B cell (primary cell): ENCODE data around the gene WT1. TPM values are rescaled to one million over a fixed set of nuclear protein-coding genes. Genes with fewer than 3 reads are reported as not detected.

Source experiments
- ATAC-seq: fragments of 200-7000 bp; cut with Tn5 transposase; one replicate; pipeline ENCODE4 v1.10.0; 2021; ENCODE audit warnings: low read depth, mild to moderate bottlenecking, moderate number of reproducible peaks, moderate library complexity
- CTCF ChIA-PET: fragments of 350-600 bp; sonication (Branson Sonifier 250); formaldehyde crosslinking; loops from one replicate; lab custom pipeline; 2021; ENCODE audit warnings: antibody characterized with exemption, inconsistent platforms; lab: Charles Lee
- POLR2A ChIA-PET: fragments of 350-600 bp; sonication (Branson Sonifier 250); formaldehyde crosslinking; loops from one replicate; lab custom pipeline; 2021; ENCODE audit warnings: antibody characterized with exemption; lab: Charles Lee
- DNase-seq: peaks from one replicate; pipeline ENCODE4 v3.0.0; 2013
- H2AFZ ChIP-seq: 2 replicates; pipeline ENCODE4 v1.6.1; 2012; ENCODE audit warnings: mild to moderate bottlenecking, low read depth, low read length; ENCODE audit not compliant: insufficient read depth, poor library complexity, severe bottlenecking
- H3K27ac ChIP-seq, 2 donors: 1 replicate in 1 of 2; 2 replicates in 1 of 2; pipeline ENCODE4 v1.5.1; 2012 to 2013; ENCODE audit warnings: low read length in 2 of 2, mild to moderate bottlenecking in 2 of 2, moderate library complexity in 1 of 2
- H3K27me3 ChIP-seq, 4 experiments: fragments of 200-600 bp in 1 of 4; sonication (generic) in 1 of 4; replicated peaks in 1 of 4; 1 replicate in 2 of 4; 2 replicates in 2 of 4; pipeline versions ENCODE4 v1.6.1 to v1.7.0; 2013 to 2016; ENCODE audit warnings: low read length in 3 of 4, mild to moderate bottlenecking in 2 of 4, mixed read lengths in 1 of 4, moderate library complexity in 1 of 4; ENCODE audit not compliant: insufficient read depth in 4 of 4, control insufficient read depth in 3 of 4; ENCODE audit errors: control extremely low read depth in 1 of 4
- H3K36me3 ChIP-seq, 2 experiments: replicated peaks in 1 of 2; 1 replicate in 1 of 2; 2 replicates in 1 of 2; pipeline versions ENCODE4 v1.6.1 to v1.7.1; 2013; ENCODE audit warnings: low read length in 1 of 2; ENCODE audit not compliant: insufficient read depth in 2 of 2, control insufficient read depth in 1 of 2; ENCODE audit errors: control extremely low read depth in 1 of 2, extremely low read depth in 1 of 2
- H3K4me1 ChIP-seq, 2 donors: fragments of 200-600 bp in 1 of 2; sonication (generic) in 1 of 2; 1 replicate in 1 of 2; 2 replicates in 1 of 2; pipeline versions ENCODE4 v1.5.1 to v1.6.1; 2013 to 2017; ENCODE audit warnings: low read length in 2 of 2; ENCODE audit not compliant: control insufficient read depth in 2 of 2, insufficient read depth in 2 of 2
- H3K4me2 ChIP-seq: replicated peaks from 2 replicates; pipeline ENCODE3; 2012; ENCODE audit warnings: mild to moderate bottlenecking, low read depth, low read length; ENCODE audit not compliant: poor library complexity, severe bottlenecking
- H3K4me3 ChIP-seq, 5 experiments: fragments of 200-600 bp in 1 of 5; sonication (generic) in 1 of 5; 1 replicate in 3 of 5; 2 replicates in 2 of 5; pipeline versions ENCODE4 v1.5.1 to v1.7.0; 2011 to 2016; ENCODE audit warnings: low read length in 4 of 5, mild to moderate bottlenecking in 4 of 5, low read depth in 2 of 5, control low read depth in 1 of 5, moderate library complexity in 1 of 5; ENCODE audit not compliant: insufficient read depth in 1 of 5; ENCODE audit errors: control extremely low read depth in 1 of 5, extremely low read depth in 1 of 5
- H3K79me2 ChIP-seq: fragments of 200-600 bp; sonication (generic); one replicate; pipeline ENCODE4 v1.6.0; 2016; ENCODE audit warnings: low read length; ENCODE audit not compliant: control insufficient read depth, insufficient read depth
- H3K9ac ChIP-seq: fragments of 200-600 bp; sonication (generic); 2 replicates; pipeline ENCODE4 v1.6.1; 2017; ENCODE audit warnings: mild to moderate bottlenecking, low read length, moderate library complexity
- H3K9me3 ChIP-seq, 3 donors: one replicate each; pipeline versions ENCODE4 v1.6.1 to v1.7.1; 2013; ENCODE audit warnings: low read length in 2 of 3; ENCODE audit not compliant: control insufficient read depth in 2 of 3, insufficient read depth in 1 of 3; ENCODE audit errors: control extremely low read depth in 1 of 3
- H4K20me1 ChIP-seq: 2 replicates; pipeline ENCODE4 v1.6.0; 2012; ENCODE audit warnings: mild to moderate bottlenecking, low read length; ENCODE audit not compliant: insufficient read depth, control insufficient read depth, poor library complexity, severe bottlenecking
- H3K27ac Mint-ChIP-seq: one replicate; pipeline ENCODE4 v1.8.0; 2021; ENCODE audit warnings: mixed read lengths
- H3K27me3 Mint-ChIP-seq: one replicate; pipeline ENCODE4 v1.8.0; 2021; ENCODE audit warnings: mixed read lengths
- H3K4me1 Mint-ChIP-seq: one replicate; pipeline ENCODE4 v1.8.0; 2021; ENCODE audit warnings: mixed read lengths
- H3K4me3 Mint-ChIP-seq: one replicate; pipeline ENCODE4 v1.8.0; 2021; ENCODE audit warnings: mixed read lengths
- H3K9me3 Mint-ChIP-seq: one replicate; pipeline ENCODE4 v1.8.0; 2022; ENCODE audit warnings: mixed read lengths; ENCODE audit not compliant: insufficient read depth
- EZH2 ChIP-seq: IDR thresholded peaks from 2 replicates; pipeline ENCODE4 v1.6.1; 2012; ENCODE audit warnings: borderline replicate concordance, low read depth, mild to moderate bottlenecking, moderate library complexity, low read length; ENCODE audit not compliant: insufficient read depth, poor library complexity, severe bottlenecking
- WGBS: methylation state at CpG from one replicate; pipeline ENCODE4 v1.1.5; 2013; ENCODE audit warnings: missing lambda C conversion rate; ENCODE audit not compliant: insufficient coverage; 5-methylcytosine and 5-hydroxymethylcytosine counted together
- intact Hi-C: fragments of 100-400 bp; cut with micrococcal nuclease; formaldehyde crosslinking; loops from one replicate; pipeline ENCODE4 v1.10.0; 2022
- polyA plus RNA-seq: library from polyadenylated mRNA; depleted of rRNA; stranded (reverse); fragments of >200 nt; gene quantifications from 2 replicates; pipeline ENCODE4 v1.2.3, GENCODE V29; 2012
- total RNA-seq, 2 donors: library from RNA; stranded (reverse); fragments of 120-200 nt in 1 of 2; gene quantifications; 1 replicate in 1 of 2; 2 replicates in 1 of 2; pipeline versions ENCODE4 v1.2.3 to v1.2.4, GENCODE V29; 2013 to 2022
- TF ChIP-seq, protein P1 (sequence below): fragments of 200-600 bp; IDR thresholded peaks from one replicate; pipeline ENCODE4 v1.8.0; 2022; ENCODE audit warnings: antibody characterized with exemption, mild to moderate bottlenecking

The WT1 gene
- total and polyA plus RNA-seq, 2 donors (not counting 1 experiment from before 2014, with no cell fraction given), result not detected

DNA sequence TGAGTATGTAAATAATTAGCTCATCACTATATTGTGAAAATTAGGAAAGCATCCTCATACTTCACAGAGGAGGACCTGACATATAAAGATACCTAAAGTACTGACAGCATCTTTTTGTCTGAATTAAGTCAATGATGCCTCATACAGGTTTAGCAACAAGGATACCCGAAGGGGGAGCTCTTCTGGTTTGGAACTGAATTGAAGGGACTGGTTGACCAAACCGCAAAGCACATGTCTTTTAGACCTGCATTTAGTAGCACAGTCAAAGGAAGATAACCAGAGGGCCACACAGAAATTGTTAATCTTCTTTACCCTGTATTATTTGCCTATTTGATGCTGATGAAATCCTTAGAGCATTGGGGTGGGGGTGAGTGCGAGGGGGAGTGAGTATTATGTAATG, 12.9 kb upstream of the WT1 start:
- Histone ChIP-seq H3K36me3 (no peaks in the 10 kb centered on the region), H4K20me1 (no peaks in the 10 kb centered on the region), H3K27me3 (no peaks in the 10 kb centered on the region), H3K4me2 (no peak overlapping the region), H2AFZ (no peak overlapping the region), H3K9ac (no peak overlapping the region), H3K9me3 (no peaks in the 10 kb centered on the region), H3K79me2 (no peaks in the 10 kb centered on the region), H3K4me3 (no peak overlapping the region), H3K27ac (no peak overlapping the region), H3K4me1 (no peaks in the 10 kb centered on the region)
- Mint-ChIP-seq H3K27ac (no peak overlapping the region), H3K27me3 (peaks cover 25% of the 10 kb centered on the region), H3K4me1 (no peaks in the 10 kb centered on the region), H3K4me3 (no peak overlapping the region), H3K9me3 (no peaks in the 10 kb centered on the region)
- no peak for TF ChIP-seq EZH2
- TF ChIP-seq, protein P1, sequence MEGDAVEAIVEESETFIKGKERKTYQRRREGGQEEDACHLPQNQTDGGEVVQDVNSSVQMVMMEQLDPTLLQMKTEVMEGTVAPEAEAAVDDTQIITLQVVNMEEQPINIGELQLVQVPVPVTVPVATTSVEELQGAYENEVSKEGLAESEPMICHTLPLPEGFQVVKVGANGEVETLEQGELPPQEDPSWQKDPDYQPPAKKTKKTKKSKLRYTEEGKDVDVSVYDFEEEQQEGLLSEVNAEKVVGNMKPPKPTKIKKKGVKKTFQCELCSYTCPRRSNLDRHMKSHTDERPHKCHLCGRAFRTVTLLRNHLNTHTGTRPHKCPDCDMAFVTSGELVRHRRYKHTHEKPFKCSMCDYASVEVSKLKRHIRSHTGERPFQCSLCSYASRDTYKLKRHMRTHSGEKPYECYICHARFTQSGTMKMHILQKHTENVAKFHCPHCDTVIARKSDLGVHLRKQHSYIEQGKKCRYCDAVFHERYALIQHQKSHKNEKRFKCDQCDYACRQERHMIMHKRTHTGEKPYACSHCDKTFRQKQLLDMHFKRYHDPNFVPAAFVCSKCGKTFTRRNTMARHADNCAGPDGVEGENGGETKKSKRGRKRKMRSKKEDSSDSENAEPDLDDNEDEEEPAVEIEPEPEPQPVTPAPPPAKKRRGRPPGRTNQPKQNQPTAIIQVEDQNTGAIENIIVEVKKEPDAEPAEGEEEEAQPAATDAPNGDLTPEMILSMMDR, result no peak
- no peak for ATAC-seq
- DNase-seq, result no peak
- intact Hi-C loops, result no loop called here
- CTCF ChIA-PET, result interaction anchor here (0.7 kb wide), 1 partner anchor 233 kb away, joined by 3 read pairs; no protein-coding TSS in a partner anchor
- POLR2A ChIA-PET, result no interaction called here
- 67% methylated on average over 2 of the region's 3 CpGs for WGBS

DNA sequence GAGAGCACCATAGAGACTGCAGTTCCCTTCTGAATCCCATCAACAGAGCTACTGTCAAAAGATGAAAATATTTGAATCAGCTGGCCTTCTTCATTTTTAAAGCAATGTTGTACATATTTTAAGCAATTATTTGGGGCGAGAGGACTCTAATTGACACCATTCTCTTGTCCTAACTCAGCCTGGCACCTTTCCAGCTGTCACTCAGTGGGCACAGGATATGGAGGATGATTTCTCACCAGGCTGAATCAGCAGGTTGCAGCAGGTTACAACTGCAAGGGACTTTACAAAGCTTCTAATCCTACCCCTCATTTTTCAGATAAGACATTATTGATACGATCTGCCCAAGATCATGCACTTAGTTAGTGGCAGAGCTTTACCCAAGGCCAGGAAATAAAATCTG, 11.9 kb upstream of the WT1 start:
- DNase-seq, result no peak
- intact Hi-C loops, result no loop called here
- Histone ChIP-seq H4K20me1 (no peaks in the 10 kb centered on the region), H3K9me3 (no peaks in the 10 kb centered on the region), H3K4me1 (no peaks in the 10 kb centered on the region), H3K4me2 (no peak overlapping the region), H3K4me3 (no peak overlapping the region), H2AFZ (no peak overlapping the region), H3K36me3 (no peaks in the 10 kb centered on the region), H3K27ac (no peak overlapping the region), H3K27me3 (peaks cover 0 to under 1% (median 0%) of the 10 kb centered on the region in 4 experiments), H3K79me2 (no peaks in the 10 kb centered on the region), H3K9ac (no peak overlapping the region)
- ChIA-PET POLR2A (no interaction called here), CTCF (no interaction called here)
- Mint-ChIP-seq H3K4me3 (no peak overlapping the region), H3K27ac (no peak overlapping the region), H3K27me3 (peaks cover 32% of the 10 kb centered on the region), H3K9me3 (no peaks in the 10 kb centered on the region), H3K4me1 (no peaks in the 10 kb centered on the region)
- ATAC-seq, result no peak
- no peak for TF ChIP-seq EZH2
- TF ChIP-seq, protein P1, result no peak
- WGBS, result 70% methylated on average over 2 of the region's 2 CpGs
